NCI-H1417 treated with DMSO at 0.1 percent for 48 hours (cell line): Measurements from ENCODE around the gene COCH.
"Not testable (repeated sequence)": the region's sequence is repeated elsewhere in the genome, so short reads cannot be mapped to it uniquely, and the experiment has no call there.

Experiments used
- DNase-seq: peaks from one replicate; lab custom pipeline; 2025; lab: John Stamatoyannopoulos, UW

Gene COCH

DNA sequence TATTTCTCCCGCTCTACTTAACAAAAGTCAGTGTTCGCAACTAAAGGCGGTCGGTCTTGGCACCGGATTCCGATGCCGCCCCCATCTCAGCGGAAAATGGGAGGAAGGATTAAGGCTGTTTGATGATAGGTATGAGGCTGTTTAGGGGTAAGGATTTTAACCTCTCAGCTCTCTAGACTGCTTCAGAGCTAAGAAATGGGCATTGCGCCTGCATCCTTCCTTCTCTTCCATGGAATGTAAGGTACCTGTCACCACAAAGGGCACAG lies 1.4 kb downstream of the COCH start:
- no peak for DNase-seq

DNA sequence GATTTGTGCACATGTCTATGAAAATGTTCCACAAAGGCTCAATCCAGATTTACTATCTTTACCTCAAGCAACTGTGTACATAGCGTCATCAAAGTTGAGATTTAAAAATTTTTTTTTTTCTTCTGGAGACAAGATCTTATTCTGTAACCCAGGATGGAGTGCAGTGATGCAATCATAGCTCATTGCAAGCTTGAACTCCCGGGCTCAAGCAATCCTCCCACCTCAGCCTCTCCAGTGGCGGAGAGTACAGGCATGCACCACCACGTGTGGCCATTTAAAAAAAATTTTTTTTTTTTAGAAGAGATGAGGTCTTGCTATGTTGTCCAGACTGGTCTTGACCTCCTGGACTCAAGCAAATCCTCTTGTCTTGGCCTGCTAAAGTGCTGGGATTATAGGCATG lies 2.3 kb downstream of the COCH start:
- DNase-seq, result no peak

DNA sequence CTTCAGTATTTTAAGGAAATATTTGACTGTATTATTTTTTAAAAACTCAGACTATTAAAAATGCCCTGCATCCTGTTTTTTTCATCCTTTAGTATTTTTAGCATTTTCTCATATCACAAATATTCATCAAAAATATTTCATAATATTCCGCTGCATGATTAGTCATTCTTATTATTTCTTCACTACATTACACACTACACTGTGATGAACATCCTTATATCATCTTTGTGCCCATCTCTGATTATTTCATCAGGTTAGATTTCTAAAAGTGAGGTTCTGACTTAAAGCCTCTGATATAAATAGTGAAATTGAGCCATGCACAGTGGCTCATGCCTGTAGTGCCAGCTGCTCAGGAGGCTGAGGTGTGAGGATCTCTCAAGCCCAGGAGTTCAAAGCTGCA lies 8.1 kb downstream of the COCH start:
- DNase-seq, result no peak

DNA sequence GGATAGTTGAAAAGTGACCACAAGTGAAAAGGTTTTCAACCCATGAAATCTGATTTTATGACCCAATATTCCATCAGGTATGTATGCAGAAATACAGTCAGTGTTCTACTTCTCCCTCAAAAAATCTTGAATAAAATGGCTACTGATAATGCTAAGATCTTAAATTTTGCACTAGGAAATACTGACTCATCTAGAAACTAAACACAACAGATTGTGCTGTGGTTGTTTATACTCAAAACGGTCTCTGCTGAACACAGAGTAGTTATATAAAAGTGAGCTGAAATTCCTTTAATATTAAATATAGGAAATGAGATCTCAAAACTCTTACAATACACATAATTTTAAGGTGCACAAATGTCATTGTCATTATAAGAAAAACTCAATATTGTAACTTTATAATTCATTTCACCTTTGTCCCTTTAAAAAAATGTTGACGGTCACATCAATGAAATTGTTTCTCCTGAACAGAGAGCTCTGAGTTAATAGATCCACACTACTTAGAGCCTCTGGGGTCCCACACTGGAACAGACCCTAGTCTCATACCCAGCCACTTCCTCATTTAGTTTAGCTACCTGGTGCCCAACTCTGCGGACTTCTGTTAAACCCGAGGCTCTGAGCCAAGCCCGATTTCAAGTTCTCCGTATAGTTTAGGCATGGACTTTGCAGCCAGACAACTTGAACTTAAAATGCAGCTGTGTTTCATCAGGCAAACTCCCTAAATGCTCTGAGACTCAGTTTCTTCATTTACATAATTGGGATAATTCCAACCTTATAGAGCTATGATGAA lies 9.3 kb downstream of the COCH start:
- DNase-seq, result no peak

DNA sequence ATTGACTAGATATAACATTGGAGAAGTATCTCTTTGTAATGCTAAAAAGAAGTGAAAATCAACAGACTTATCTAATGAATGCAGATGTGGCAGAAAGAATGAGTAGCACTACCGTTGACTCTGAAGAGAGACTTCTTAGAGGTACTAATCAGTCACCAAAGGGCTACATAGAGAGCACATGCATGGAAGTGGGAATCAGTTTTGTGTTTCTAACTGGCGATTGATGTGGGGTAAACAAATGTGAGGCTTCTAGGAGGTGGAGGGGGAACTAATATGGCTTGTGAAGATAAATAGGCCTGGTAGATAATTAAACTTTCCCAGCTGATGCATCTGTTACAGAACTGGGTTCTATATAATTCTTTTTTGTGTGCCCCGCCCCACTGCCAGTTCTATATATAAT lies 10.5 kb downstream of the COCH start:
- DNase-seq, result no peak

DNA sequence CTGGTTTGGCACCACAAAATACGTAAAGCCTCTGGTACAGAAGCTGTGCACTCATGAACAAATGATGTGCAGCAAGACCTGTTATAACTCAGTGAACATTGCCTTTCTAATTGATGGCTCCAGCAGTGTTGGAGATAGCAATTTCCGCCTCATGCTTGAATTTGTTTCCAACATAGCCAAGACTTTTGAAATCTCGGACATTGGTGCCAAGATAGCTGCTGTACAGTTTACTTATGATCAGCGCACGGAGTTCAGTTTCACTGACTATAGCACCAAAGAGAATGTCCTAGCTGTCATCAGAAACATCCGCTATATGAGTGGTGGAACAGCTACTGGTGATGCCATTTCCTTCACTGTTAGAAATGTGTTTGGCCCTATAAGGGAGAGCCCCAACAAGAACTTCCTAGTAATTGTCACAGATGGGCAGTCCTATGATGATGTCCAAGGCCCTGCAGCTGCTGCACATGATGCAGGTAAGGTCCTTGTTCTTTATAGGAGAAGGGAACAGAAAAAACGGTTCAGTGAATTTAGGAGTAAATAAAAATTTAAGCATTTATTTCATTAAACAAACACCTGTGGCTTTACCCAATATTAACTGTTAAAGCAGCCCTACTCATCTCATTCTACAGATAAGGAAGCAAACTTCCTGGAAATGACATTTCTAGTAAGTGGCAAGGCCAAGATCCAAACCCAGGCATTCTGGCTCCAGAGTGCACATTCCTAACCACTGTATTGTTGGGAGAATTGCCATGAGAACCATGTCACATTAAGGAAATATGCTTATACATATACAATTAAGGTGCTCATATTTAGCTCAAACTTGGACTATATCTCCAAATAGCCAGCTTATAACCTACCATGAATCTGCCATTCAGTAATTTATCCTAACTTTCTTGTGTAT lies 11.7 kb downstream of the COCH start:
- no peak for DNase-seq

DNA sequence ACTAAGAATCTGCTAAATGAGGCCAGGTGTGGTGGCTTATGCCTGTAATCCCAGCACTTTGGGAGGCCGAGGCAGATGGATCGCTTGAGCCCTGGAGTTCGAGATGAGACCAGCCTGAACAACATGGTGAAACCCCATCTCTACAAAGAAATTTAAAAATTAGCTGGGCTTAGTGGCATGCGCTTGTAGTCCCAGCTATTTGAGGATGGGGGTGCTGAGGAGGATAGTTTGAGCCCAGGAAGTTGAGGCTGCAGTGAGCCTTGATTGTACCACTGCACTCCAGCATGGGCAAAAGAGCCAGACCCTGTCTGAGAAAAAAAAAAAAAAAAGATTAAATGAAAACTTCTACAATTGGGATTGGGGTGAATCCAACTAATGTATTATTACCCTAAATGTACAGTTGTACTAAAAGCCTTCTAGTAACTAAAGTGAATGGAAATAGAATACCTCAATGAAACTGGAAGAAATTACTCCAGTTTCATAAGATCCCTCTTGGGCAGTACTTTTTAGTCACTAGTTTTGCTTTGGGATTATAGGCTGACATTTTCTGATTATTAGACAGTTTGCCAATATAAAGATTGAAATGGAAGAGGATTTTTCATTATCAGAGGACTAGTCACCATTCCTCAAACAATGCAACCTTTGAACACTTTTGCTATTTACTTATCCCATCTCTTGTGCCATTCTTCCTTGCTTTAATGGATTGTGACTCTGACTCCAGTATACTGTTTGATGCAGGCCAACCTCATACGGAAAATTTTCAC lies 14.3 kb downstream of the COCH start:
- DNase-seq, result no peak

DNA sequence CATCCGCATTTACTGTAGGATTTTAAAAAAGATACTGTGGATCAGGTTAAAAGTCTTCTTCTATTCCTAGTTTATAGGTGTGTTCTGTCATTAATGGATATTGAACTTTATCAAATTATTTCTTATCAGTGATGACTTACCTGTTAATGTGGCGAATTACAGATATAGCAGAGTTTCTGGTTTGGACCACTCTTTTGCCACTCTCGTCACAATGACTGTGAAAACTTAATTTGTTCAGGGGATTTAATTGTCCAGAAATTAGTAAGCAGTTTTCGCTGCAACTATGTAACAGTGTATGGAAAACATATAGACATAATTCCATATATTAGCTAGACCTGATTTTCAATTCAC lies 14.9 kb downstream of the COCH start:
- DNase-seq, result no peak

DNA sequence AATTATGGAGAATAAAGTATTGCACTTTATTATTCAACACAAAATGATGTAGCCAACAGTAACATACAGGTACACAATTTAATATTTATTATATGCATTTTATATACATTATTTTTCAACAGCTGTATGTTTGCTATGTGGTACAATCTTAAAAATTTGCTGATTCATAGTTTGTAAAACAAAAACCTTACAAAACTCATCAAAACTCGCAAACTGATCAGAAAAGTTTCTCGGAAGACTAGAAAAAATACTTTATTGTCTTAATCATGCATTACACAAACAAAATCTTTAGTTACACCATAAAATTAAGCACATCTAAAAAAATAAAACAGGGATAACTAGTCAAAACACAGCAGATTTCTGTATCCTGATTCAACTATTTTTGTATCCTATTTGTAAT lies 19.5 kb downstream of the COCH start:
- no peak for DNase-seq

DNA sequence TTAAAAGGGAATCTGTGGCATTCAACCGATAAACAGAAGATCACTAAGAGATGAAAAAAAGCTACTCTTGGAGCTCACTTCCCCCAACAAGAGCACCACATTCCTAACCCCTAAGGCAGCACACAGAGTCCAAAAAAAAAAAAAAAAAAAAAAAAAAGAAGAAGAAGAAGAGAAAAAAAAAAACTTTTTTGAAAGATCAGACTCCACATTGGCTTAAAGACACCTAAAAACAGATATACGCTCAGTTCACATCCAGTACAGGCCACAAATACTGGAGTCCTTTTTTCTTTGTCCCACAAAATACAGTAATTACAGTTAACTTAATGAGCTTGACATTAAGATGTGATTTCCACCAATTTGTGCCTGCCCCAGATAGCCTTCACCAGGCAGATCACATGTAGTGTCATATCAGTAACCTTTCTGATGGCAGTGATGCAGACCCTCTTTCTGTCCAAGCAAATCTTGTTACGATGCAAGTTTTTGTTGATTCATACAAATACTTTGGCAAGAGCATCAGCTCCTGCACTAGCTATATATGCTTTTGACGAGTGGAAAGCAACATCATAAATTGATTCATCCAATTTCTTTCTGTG lies 20.7 kb downstream of the COCH start:
- DNase-seq, result no peak

DNA sequence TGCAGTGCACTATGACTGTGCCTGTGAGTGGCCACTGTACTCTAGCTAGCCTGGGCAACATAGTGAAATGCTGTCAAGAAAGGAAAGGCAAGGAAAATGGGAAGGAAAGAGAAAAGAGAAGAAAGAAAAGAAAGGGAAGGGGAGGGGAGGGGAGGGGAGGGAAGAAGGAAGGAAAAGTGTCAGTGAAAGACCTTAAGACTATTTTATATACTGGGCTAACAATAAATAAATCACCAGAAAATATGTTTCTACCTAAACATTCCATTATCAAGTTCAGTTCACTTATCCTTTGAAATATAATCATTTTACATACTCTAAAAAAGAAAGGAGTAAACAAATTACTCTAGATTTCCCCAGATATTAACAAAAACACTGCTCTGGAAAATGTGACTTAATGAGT lies 22.1 kb downstream of the COCH start:
- DNase-seq, result no peak

DNA sequence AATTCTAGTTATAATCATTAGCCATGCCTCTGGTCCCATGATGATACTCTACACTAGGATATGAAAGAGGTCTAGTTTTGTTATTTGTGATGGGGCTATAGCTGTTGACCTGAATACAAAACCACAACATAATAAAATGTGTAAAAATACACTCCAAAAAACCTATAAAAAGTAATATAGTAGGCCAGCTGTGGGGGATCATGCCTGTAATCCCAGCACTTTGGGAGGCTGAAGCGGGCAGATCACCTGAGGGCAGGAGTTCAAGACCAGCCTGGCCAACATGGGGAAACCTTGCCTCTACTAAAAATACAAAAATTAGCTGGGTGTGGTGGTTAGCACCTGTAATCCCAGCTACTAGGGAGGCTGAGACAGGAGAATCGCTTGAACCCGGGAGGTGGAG lies 22.8 kb downstream of the COCH start:
- not testable (repeated sequence) for DNase-seq

DNA sequence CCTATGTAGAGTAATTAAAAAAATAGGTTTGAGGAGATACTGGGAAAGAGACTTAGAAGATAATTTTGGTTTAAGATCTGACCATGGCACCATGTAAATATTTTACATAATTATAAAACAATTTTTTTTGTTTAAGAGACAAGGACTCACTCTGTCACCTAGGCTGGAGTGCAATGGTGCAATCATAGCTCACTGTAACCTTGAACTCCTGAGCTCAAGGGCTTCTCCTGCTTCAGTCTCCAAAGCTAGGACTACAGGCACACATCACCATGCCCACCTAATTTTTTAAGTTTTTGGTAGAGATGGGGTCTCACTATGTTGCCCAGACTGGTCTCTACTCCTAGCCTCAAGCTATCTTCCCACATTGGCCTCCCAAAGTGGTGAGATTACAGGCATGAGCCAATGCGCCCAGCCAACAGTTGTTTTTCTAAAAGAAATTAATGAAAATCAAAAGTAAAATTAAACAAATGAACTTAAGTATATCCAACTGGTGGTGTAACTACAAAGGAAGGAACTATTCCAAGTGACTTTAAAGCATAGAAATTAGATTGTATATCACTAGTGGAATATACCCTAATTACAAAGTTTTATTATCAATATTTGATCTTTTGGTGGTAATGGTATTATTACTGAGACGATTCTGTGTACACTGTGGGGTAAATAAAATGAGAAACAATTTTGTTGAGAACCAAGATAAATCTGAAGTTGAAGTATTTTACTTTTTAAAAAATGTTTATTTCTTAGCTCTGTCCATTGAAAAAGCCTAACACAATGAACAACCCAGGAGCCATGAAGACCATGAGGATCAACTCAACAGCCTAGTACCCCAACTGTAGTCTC lies 29.1 kb downstream of the COCH start:
- DNase-seq, result no peak

DNA sequence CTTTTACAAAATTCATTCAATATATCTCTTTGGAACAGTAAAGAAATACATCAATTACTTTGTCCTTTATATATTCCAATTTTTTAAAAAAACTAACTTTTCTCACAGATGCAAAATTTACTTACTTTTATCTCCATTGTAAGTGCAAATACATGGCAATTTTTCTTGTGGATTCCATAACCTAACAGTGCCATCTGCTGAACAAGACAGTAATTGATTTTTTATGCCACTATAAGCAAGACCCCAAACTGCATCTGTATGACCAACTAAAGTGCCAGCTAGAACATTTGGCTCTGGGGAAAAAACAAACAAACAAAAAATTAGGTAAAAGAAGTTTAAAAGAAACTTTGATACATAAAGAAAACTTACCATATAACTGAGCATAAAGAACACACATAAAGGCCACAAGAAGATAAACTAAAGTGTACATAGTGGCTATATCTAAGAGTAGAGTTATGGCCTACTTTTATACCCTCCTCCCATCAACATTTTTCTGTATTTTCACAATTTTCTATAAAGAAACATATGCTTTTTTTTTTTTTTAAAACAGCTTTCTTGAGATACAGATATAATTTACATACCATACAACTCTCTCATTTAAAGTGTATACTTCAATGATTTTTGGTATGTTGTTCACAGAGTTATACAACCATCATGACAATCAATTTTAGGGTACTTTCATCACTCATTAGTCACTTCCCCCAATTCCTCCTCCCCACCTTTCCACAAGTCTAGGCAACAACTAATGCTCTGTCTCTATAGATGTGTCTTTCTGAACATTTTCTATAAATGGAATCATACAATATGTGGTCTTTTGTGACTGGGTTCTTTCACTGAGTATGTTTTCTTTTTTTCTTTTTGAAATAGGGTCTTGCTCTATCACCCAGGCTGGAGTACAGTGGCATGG lies 32.6 kb downstream of the COCH start:
- DNase-seq, result no peak

DNA sequence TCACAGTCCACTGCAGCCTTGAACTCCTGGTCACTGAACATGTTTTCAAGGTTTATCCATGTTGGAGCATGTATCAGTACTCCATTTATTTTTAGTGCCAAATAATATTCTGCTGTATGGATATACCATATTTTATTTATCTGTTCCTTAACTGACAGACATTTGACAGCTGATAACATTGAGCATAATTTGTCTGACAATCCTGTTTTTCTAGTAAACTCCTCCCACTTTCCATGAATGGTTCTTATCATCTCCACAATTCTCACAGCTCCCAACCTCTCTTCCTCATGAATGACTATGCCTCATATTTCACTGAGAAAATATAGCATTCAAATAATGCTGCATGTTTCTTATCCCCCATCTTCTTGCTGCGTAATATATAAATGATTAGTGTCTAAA lies 33.3 kb downstream of the COCH start:
- no peak for DNase-seq

DNA sequence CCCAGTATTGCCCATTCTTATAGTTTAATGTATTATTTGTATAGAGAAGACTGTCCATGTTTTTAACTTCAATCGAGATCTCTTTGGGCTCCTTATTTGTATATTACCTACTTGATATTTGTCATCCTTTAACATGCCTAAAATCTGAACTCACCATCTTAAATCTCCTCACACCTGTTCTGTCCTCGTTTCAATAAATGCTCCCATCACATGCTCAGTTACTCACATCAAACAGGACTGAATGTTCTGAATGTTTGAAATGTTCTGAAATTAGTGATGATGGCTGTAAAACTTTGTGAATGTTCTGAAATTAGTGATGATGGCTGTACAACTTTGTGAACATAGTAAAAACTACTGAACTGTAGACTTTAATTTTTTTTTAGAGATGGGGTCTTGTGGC lies 34.5 kb downstream of the COCH start:
- no peak for DNase-seq

DNA sequence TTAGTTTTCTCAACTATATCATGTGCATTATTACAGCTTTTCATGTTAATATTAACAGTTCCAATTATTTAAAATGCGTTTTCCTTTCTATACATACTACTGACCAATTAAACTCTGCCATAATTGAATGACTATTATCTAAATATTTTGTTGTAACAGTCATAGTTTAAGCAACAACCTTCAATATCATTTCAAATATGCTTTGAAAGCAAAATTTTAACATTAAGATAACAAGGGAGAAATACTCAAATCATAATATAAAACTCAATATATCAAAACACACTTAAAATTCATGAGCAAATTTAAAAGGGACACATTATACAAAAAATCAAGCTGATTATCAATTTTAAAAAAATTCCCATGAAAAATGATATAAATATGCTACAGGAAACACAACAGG lies 40.5 kb downstream of the COCH start:
- DNase-seq, result no peak

DNA sequence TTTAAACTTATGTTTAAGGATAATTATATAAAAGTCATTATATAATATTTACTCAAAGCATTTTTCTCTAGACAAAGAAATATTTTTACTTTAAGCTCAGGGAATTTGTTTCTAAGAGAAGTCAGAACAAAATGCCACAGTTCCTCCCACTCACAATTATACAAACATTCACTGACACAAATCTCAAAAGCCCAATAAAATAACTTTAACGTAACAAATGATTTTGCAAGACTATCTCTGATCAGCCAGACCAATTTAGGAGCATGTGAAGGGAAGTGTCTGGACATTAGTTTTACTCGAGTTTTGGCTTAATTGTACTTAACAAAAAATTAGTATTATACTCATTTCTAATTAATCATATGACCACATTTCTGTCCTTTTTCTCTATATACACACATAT lies 41.2 kb downstream of the COCH start:
- DNase-seq, result no peak

DNA sequence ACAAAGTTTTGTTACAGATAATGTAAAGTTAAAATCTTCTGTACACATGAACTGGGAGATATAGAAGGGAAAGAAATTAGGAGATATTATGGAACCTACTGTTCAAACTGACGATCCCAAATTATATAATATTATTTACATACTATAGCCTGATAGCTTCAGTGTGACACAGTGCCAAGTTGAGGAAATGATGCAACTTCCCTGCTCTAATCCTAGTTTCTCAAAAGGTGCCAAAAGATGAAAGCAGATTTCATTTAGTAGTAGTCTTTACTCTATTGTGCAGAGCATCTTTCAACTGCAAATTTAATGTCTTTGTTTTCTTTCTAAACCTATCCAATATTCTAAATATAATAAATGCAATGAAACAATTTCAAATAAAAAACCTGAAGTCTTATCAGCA lies 46.9 kb downstream of the COCH start:
- DNase-seq, result no peak

DNA sequence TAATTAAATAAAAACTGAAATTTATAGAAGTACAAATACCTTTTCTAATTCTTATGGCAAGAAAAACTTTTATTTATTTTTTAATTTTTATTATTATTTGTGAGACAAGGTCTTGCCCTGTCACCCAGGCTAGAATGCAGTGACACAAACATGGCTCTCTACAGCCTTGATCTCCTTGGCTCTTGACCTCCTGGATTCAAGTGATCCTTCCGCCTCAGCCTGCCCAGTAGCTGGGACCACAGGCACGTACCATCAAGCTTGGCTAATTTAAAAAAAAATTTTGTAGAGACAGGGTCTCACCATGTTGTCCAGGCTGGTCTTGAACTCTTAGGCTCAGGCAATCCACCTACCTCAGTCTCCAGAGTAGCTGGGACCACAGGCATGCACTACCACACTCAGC lies 47.4 kb downstream of the COCH start:
- DNase-seq, result no peak

DNA sequence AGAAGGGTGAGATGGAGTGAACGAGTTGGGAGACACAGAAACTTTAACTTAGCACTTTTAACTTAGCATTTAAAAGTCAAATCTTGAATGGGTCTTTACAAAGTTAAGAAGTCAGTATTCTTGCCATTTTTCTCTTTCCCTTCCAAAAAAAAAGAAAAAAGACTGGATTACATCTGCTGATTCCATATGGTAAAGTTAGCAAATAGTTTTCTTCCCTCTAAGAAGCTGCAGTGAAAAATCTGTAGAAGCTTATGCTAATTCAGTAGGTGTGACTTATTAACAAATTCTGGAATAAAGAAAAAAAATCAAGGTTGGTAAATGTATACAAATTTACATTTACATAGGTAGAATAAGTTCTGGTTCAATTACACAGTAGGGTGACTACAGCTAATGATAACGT lies 50.9 kb downstream of the COCH start:
- no peak for DNase-seq
